Uterus (tissue), 4 donors: Measurements from ENCODE around the gene NUDT1. TPM values are rescaled to one million over a fixed set of nuclear protein-coding genes. Genes with fewer than 3 reads are reported as not detected.

Experiments used
- DNase-seq, 2 donors: peaks; one replicate each; pipeline ENCODE4 v3.0.0-alpha.2; 2019 to 2020
- H3K27ac ChIP-seq, 2 donors: fragments of 200-600 bp; sonication (generic); 1 replicate in 1 of 2; 2 replicates in 1 of 2; pipeline ENCODE4 v1.5.1; 2016 to 2018
- H3K27me3 ChIP-seq, 2 donors: fragments of 200-600 bp; sonication (generic); one replicate each; pipeline ENCODE4 v1.5.1; 2018 to 2019; ENCODE audit warnings: control low read depth in 1 of 2
- H3K36me3 ChIP-seq, 2 donors: fragments of 200-600 bp; sonication (generic); one replicate each; pipeline ENCODE4 v1.5.1; 2019; ENCODE audit warnings: control low read depth in 1 of 2
- H3K4me1 ChIP-seq, 2 donors: fragments of 200-600 bp; sonication (generic); one replicate each; pipeline ENCODE4 v1.5.1; 2018 to 2019; ENCODE audit warnings: control low read depth in 1 of 2
- H3K4me3 ChIP-seq, 2 donors: fragments of 200-600 bp; sonication (generic); 1 replicate in 1 of 2; 2 replicates in 1 of 2; pipeline ENCODE4 v1.5.1; 2018 to 2019; ENCODE audit warnings: mild to moderate bottlenecking in 1 of 2
- H3K9me3 ChIP-seq, 2 donors: fragments of 200-600 bp; sonication (generic); one replicate each; pipeline ENCODE4 v1.5.1; 2019; ENCODE audit warnings: control low read depth in 1 of 2
- POLR2A ChIP-seq, 2 donors: fragments of 450-650 bp; IDR thresholded peaks; one replicate each; pipeline ENCODE4 v1.6.1; 2016; ENCODE audit warnings: antibody characterized with exemption in 2 of 2, mild to moderate bottlenecking in 1 of 2, moderate library complexity in 1 of 2
- intact Hi-C: fragments of 100-400 bp; cut with DNase I; formaldehyde crosslinking; loops from one replicate; pipeline ENCODE4 v1.15.1; 2023; ENCODE audit warnings: low total_unique reads
- total RNA-seq, 4 donors: library from RNA; depleted of rRNA in 3 of 4; stranded (reverse); fragments of >200 nt in 3 of 4; gene quantifications; one replicate each; pipeline versions ENCODE4 v1.1.0 to v1.2.4, GENCODE V29; 2014 to 2023
- TF ChIP-seq, protein P1 (sequence below), 4 experiments: fragments of 200-600 bp in 2 of 4; fragments of 450-650 bp in 2 of 4; sonication (generic) in 2 of 4; IDR thresholded peaks; one replicate each; pipeline ENCODE4 v1.5.1; 2016 to 2019; ENCODE audit warnings: antibody characterized with exemption in 4 of 4, mild to moderate bottlenecking in 2 of 4, moderate library complexity in 1 of 4
- donor health status: DM: yes; HTN: yes; CAD: no.

The NUDT1 gene
- total RNA-seq, 4 donors from 2014 or later = 2.4 to 13.1 (median 7.6) TPM; not detected in 1

- H3K27ac ChIP-seq = no peak overlapping the region
- no peak overlapping the region for H3K4me3 ChIP-seq
- H3K36me3 ChIP-seq = no peaks in the 10 kb centered on the region
- peaks cover 0 to 2% of the 10 kb centered on the region in 2 donors for H3K4me1 ChIP-seq
- DNase-seq = no peak
- no peaks in the 10 kb centered on the region for H3K27me3 ChIP-seq
- no peak for TF ChIP-seq POLR2A (IDR thresholded peaks at IDR 0.05)
- TF ChIP-seq, protein P1, sequence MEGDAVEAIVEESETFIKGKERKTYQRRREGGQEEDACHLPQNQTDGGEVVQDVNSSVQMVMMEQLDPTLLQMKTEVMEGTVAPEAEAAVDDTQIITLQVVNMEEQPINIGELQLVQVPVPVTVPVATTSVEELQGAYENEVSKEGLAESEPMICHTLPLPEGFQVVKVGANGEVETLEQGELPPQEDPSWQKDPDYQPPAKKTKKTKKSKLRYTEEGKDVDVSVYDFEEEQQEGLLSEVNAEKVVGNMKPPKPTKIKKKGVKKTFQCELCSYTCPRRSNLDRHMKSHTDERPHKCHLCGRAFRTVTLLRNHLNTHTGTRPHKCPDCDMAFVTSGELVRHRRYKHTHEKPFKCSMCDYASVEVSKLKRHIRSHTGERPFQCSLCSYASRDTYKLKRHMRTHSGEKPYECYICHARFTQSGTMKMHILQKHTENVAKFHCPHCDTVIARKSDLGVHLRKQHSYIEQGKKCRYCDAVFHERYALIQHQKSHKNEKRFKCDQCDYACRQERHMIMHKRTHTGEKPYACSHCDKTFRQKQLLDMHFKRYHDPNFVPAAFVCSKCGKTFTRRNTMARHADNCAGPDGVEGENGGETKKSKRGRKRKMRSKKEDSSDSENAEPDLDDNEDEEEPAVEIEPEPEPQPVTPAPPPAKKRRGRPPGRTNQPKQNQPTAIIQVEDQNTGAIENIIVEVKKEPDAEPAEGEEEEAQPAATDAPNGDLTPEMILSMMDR (IDR thresholded peaks at IDR 0.05) = no peak
- intact Hi-C loops = loop anchor here (10.0 kb wide), 1 partner anchor 109 kb away; the partner anchor contains the start of gene EIF3B
- H3K9me3 ChIP-seq = no peaks in the 10 kb centered on the region
Observed at GRCh38 chr7:2245883-2246675, 4.1 kb downstream of the NUDT1 start.

DNA sequence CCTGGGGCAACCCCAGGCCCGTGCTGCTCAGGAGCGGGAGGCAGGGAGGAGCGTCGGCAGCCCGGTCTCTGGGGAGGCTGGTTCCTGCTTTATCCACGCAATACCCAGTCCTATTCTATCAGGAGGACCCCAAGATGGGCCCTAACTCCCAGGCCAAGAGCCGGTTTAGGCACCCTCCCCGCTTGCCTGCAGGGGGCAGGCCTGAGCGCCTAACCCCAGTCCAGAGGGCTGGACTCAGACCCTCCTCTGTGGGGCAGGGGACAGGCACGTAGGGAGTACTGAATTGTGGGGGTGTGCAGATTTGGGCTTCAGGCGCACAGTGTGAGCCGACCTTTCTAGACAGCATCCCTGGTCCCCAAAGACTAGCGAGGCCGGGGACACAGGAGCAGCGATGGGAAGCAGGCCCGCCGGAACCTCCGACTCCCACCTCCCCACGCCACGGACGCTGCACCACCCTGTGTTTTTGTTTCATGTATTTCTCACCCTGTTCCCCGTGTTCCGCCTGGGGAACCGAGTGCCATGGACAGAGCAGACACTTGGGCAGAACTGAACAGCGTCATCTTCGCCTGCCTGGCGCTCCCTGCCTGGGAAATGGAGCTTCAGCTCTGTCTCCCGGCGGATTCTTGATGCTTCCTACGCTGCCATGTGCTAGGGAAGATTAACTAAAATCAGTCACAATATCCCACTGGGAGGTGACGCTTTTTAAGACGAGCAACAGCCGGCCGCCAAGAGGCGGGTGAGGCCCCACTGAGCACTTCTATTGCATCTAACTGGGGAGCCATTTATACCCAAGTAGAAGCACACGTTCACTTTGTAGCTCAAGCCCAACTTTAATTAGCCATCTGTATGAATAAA, 5.3 kb downstream of the NUDT1 start:
- no peak for DNase-seq
- TF ChIP-seq, protein P1 (IDR thresholded peaks at IDR 0.05) = peak; percentile 33 to 41 (median 36)
- no peak for TF ChIP-seq POLR2A (IDR thresholded peaks at IDR 0.05)
- no peaks in the 10 kb centered on the region for H3K4me1 ChIP-seq
- no peaks in the 10 kb centered on the region for H3K9me3 ChIP-seq
- intact Hi-C loops = loop anchor here (10.0 kb wide), 1 partner anchor 107 kb away; the partner anchor contains the start of gene EIF3B
- H3K4me3 ChIP-seq = no peak overlapping the region
- H3K36me3 ChIP-seq = no peaks in the 10 kb centered on the region
- H3K27me3 ChIP-seq = no peaks in the 10 kb centered on the region
- no peak overlapping the region for H3K27ac ChIP-seq

GRCh38 chr7:2248984-2249694, 7.1 kb downstream of the NUDT1 start:
- Histone ChIP-seq H3K27ac (peak overlapping the region; percentile 11 to 59), H3K9me3 (no peaks in the 10 kb centered on the region), H3K4me3 (no peak overlapping the region), H3K4me1 (no peaks in the 10 kb centered on the region), H3K27me3 (no peaks in the 10 kb centered on the region), H3K36me3 (no peaks in the 10 kb centered on the region)
- no peak for TF ChIP-seq POLR2A (IDR thresholded peaks at IDR 0.05)
- TF ChIP-seq, protein P1 (IDR thresholded peaks at IDR 0.05) = peak in 2 of 4 experiments; percentile 7 to 12
- intact Hi-C loops = loop anchor here (10.0 kb wide), 1 partner anchor 106 kb away; the partner anchor contains the start of gene EIF3B
- peak; percentile 33 to 66 for DNase-seq

DNA sequence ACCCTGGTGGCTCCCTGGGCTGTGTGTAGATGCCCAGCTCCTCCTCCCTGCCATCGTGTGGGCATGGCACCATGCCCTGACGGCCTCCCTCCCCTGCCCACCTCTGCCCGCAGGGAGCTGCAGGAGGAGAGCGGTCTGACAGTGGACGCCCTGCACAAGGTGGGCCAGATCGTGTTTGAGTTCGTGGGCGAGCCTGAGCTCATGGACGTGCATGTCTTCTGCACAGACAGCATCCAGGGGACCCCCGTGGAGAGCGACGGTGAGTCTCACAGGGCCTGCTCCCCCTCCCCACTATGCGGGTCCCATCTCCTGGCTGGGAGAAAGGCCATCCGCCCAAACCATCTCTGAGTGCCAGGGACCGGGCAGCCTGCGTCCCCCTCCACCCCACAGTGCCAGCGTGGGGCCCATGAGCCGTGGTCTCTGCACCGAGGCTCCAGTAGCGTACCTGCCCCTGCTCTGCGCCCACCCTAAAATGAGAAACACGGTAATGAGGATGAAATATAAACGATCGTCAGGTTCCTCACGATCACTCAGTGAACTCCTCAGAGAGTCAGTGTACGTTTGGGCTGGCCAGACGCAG, 7.8 kb downstream of the NUDT1 start:
- intact Hi-C loops = loop anchor here (10.0 kb wide), 1 partner anchor 105 kb away; the partner anchor contains the start of gene EIF3B
- no peaks in the 10 kb centered on the region for H3K4me1 ChIP-seq
- no peak for DNase-seq
- no peaks in the 10 kb centered on the region for H3K27me3 ChIP-seq
- no peak overlapping the region for H3K4me3 ChIP-seq
- H3K27ac ChIP-seq = peak overlapping the region in 1 of 2 donors; percentile 59
- TF ChIP-seq, protein P1 (IDR thresholded peaks at IDR 0.05) = no peak
- no peak for TF ChIP-seq POLR2A (IDR thresholded peaks at IDR 0.05)
- no peaks in the 10 kb centered on the region for H3K36me3 ChIP-seq
- H3K9me3 ChIP-seq = no peaks in the 10 kb centered on the region
